B cell (primary cell): ENCODE data around the gene SAT2. TPM values are rescaled to one million over a fixed set of nuclear protein-coding genes. Genes with fewer than 3 reads are reported as not detected.

Experiments used
- ATAC-seq: fragments of 200-7000 bp; cut with Tn5 transposase; one replicate; pipeline ENCODE4 v1.10.0; 2021; ENCODE audit warnings: low read depth, mild to moderate bottlenecking, moderate number of reproducible peaks, moderate library complexity
- CTCF ChIA-PET: fragments of 350-600 bp; sonication (Branson Sonifier 250); formaldehyde crosslinking; loops from one replicate; lab custom pipeline; 2021; ENCODE audit warnings: antibody characterized with exemption, inconsistent platforms; lab: Charles Lee
- POLR2A ChIA-PET: fragments of 350-600 bp; sonication (Branson Sonifier 250); formaldehyde crosslinking; loops from one replicate; lab custom pipeline; 2021; ENCODE audit warnings: antibody characterized with exemption; lab: Charles Lee
- DNase-seq: peaks from one replicate; pipeline ENCODE4 v3.0.0; 2013
- H2AFZ ChIP-seq: 2 replicates; pipeline ENCODE4 v1.6.1; 2012; ENCODE audit warnings: mild to moderate bottlenecking, low read depth, low read length; ENCODE audit not compliant: insufficient read depth, poor library complexity, severe bottlenecking
- H3K27ac ChIP-seq, 2 donors: 1 replicate in 1 of 2; 2 replicates in 1 of 2; pipeline ENCODE4 v1.5.1; 2012 to 2013; ENCODE audit warnings: low read length in 2 of 2, mild to moderate bottlenecking in 2 of 2, moderate library complexity in 1 of 2
- H3K27me3 ChIP-seq, 4 experiments: fragments of 200-600 bp in 1 of 4; sonication (generic) in 1 of 4; replicated peaks in 1 of 4; 1 replicate in 2 of 4; 2 replicates in 2 of 4; pipeline versions ENCODE4 v1.6.1 to v1.7.0; 2013 to 2016; ENCODE audit warnings: low read length in 3 of 4, mild to moderate bottlenecking in 2 of 4, mixed read lengths in 1 of 4, moderate library complexity in 1 of 4; ENCODE audit not compliant: insufficient read depth in 4 of 4, control insufficient read depth in 3 of 4; ENCODE audit errors: control extremely low read depth in 1 of 4
- H3K36me3 ChIP-seq, 2 experiments: replicated peaks in 1 of 2; 1 replicate in 1 of 2; 2 replicates in 1 of 2; pipeline versions ENCODE4 v1.6.1 to v1.7.1; 2013; ENCODE audit warnings: low read length in 1 of 2; ENCODE audit not compliant: insufficient read depth in 2 of 2, control insufficient read depth in 1 of 2; ENCODE audit errors: control extremely low read depth in 1 of 2, extremely low read depth in 1 of 2
- H3K4me1 ChIP-seq, 2 donors: fragments of 200-600 bp in 1 of 2; sonication (generic) in 1 of 2; 1 replicate in 1 of 2; 2 replicates in 1 of 2; pipeline versions ENCODE4 v1.5.1 to v1.6.1; 2013 to 2017; ENCODE audit warnings: low read length in 2 of 2; ENCODE audit not compliant: control insufficient read depth in 2 of 2, insufficient read depth in 2 of 2
- H3K4me2 ChIP-seq: replicated peaks from 2 replicates; pipeline ENCODE3; 2012; ENCODE audit warnings: mild to moderate bottlenecking, low read depth, low read length; ENCODE audit not compliant: poor library complexity, severe bottlenecking
- H3K4me3 ChIP-seq, 5 experiments: fragments of 200-600 bp in 1 of 5; sonication (generic) in 1 of 5; 1 replicate in 3 of 5; 2 replicates in 2 of 5; pipeline versions ENCODE4 v1.5.1 to v1.7.0; 2011 to 2016; ENCODE audit warnings: low read length in 4 of 5, mild to moderate bottlenecking in 4 of 5, low read depth in 2 of 5, control low read depth in 1 of 5, moderate library complexity in 1 of 5; ENCODE audit not compliant: insufficient read depth in 1 of 5; ENCODE audit errors: control extremely low read depth in 1 of 5, extremely low read depth in 1 of 5
- H3K79me2 ChIP-seq: fragments of 200-600 bp; sonication (generic); one replicate; pipeline ENCODE4 v1.6.0; 2016; ENCODE audit warnings: low read length; ENCODE audit not compliant: control insufficient read depth, insufficient read depth
- H3K9ac ChIP-seq: fragments of 200-600 bp; sonication (generic); 2 replicates; pipeline ENCODE4 v1.6.1; 2017; ENCODE audit warnings: mild to moderate bottlenecking, low read length, moderate library complexity
- H3K9me3 ChIP-seq, 3 donors: one replicate each; pipeline versions ENCODE4 v1.6.1 to v1.7.1; 2013; ENCODE audit warnings: low read length in 2 of 3; ENCODE audit not compliant: control insufficient read depth in 2 of 3, insufficient read depth in 1 of 3; ENCODE audit errors: control extremely low read depth in 1 of 3
- H4K20me1 ChIP-seq: 2 replicates; pipeline ENCODE4 v1.6.0; 2012; ENCODE audit warnings: mild to moderate bottlenecking, low read length; ENCODE audit not compliant: insufficient read depth, control insufficient read depth, poor library complexity, severe bottlenecking
- H3K27ac Mint-ChIP-seq: one replicate; pipeline ENCODE4 v1.8.0; 2021; ENCODE audit warnings: mixed read lengths
- H3K27me3 Mint-ChIP-seq: one replicate; pipeline ENCODE4 v1.8.0; 2021; ENCODE audit warnings: mixed read lengths
- H3K4me1 Mint-ChIP-seq: one replicate; pipeline ENCODE4 v1.8.0; 2021; ENCODE audit warnings: mixed read lengths
- H3K4me3 Mint-ChIP-seq: one replicate; pipeline ENCODE4 v1.8.0; 2021; ENCODE audit warnings: mixed read lengths
- H3K9me3 Mint-ChIP-seq: one replicate; pipeline ENCODE4 v1.8.0; 2022; ENCODE audit warnings: mixed read lengths; ENCODE audit not compliant: insufficient read depth
- CTCF ChIP-seq: fragments of 200-600 bp; IDR thresholded peaks from one replicate; pipeline ENCODE4 v1.8.0; 2022; ENCODE audit warnings: antibody characterized with exemption, mild to moderate bottlenecking
- EZH2 ChIP-seq: IDR thresholded peaks from 2 replicates; pipeline ENCODE4 v1.6.1; 2012; ENCODE audit warnings: borderline replicate concordance, low read depth, mild to moderate bottlenecking, moderate library complexity, low read length; ENCODE audit not compliant: insufficient read depth, poor library complexity, severe bottlenecking
- WGBS: methylation state at CpG from one replicate; pipeline ENCODE4 v1.1.5; 2013; ENCODE audit warnings: missing lambda C conversion rate; ENCODE audit not compliant: insufficient coverage; 5-methylcytosine and 5-hydroxymethylcytosine counted together
- intact Hi-C: fragments of 100-400 bp; cut with micrococcal nuclease; formaldehyde crosslinking; loops from one replicate; pipeline ENCODE4 v1.10.0; 2022
- polyA plus RNA-seq: library from polyadenylated mRNA; depleted of rRNA; stranded (reverse); fragments of >200 nt; gene quantifications from 2 replicates; pipeline ENCODE4 v1.2.3, GENCODE V29; 2012
- total RNA-seq, 2 donors: library from RNA; stranded (reverse); fragments of 120-200 nt in 1 of 2; gene quantifications; 1 replicate in 1 of 2; 2 replicates in 1 of 2; pipeline versions ENCODE4 v1.2.3 to v1.2.4, GENCODE V29; 2013 to 2022

The SAT2 gene
- total and polyA plus RNA-seq, 2 donors (not counting 1 experiment from before 2014, with no cell fraction given), result 33.8 to 68.8 TPM

GRCh38 chr17:7587420-7588151 lies 40.0 kb downstream of the SAT2 start:
- Histone ChIP-seq H3K79me2 (peaks cover 30% of the 10 kb centered on the region), H3K9ac (no peak overlapping the region), H3K27ac (no peak overlapping the region), H3K27me3 (no peaks in the 10 kb centered on the region), H3K4me3 (no peak overlapping the region), H3K9me3 (no peaks in the 10 kb centered on the region), H3K4me2 (no peak overlapping the region), H3K36me3 (peaks cover 0 to 32% of the 10 kb centered on the region in 2 experiments), H2AFZ (no peak overlapping the region), H4K20me1 (no peaks in the 10 kb centered on the region), H3K4me1 (peaks cover 17 to 33% of the 10 kb centered on the region in 2 donors)
- H3K9me3 Mint-ChIP-seq, result no peaks in the 10 kb centered on the region
- 94% methylated on average over 6 of the region's 12 CpGs for WGBS
- DNase-seq (no peak), ATAC-seq (no peak)
- POLR2A ChIA-PET, result interaction anchor here (0.5 to 0.6 kb wide), 2 partner anchors 98 to 319 kb away, joined by 3 to 4 read pairs; no protein-coding TSS in a partner anchor
- no peaks in the 10 kb centered on the region for H3K27me3 Mint-ChIP-seq
- peaks cover 23% of the 10 kb centered on the region for H3K4me1 Mint-ChIP-seq
- H3K4me3 Mint-ChIP-seq, result no peak overlapping the region
- CTCF ChIA-PET, result interaction anchor here (0.6 to 7.9 kb wide), 9 partner anchors 11 to 542 kb away, joined by 3 to 111 read pairs (median 5); partner anchors contain the start of gene TMEM95
- H3K27ac Mint-ChIP-seq, result no peak overlapping the region
- no peak for TF ChIP-seq EZH2
- intact Hi-C loops, result loop anchor here (10.0 kb wide), 1 partner anchor 543 kb away; the partner anchor contains the start of gene SLC16A11

GRCh38 chr17:7586673-7587419 lies 40.8 kb downstream of the SAT2 start:
- ATAC-seq (no peak), DNase-seq (no peak)
- Mint-ChIP-seq H3K27ac (no peak overlapping the region), H3K27me3 (no peaks in the 10 kb centered on the region), H3K4me3 (no peak overlapping the region), H3K4me1 (peaks cover 30% of the 10 kb centered on the region), H3K9me3 (no peaks in the 10 kb centered on the region)
- TF ChIP-seq CTCF (no peak), EZH2 (no peak)
- WGBS, result 88% methylated on average over 6 of the region's 9 CpGs
- Histone ChIP-seq H3K36me3 (peaks cover 0 to 24% of the 10 kb centered on the region in 2 experiments), H3K4me1 (peaks cover 24 to 41% of the 10 kb centered on the region in 2 donors), H3K4me3 (no peak overlapping the region), H2AFZ (no peak overlapping the region), H3K79me2 (peaks cover 37% of the 10 kb centered on the region), H3K9ac (no peak overlapping the region), H3K27me3 (no peaks in the 10 kb centered on the region), H4K20me1 (no peaks in the 10 kb centered on the region), H3K9me3 (no peaks in the 10 kb centered on the region), H3K27ac (no peak overlapping the region), H3K4me2 (no peak overlapping the region)
- intact Hi-C loops, result loop anchor here (10.0 kb wide), 1 partner anchor 542 kb away; the partner anchor contains the start of gene SLC16A11
- ChIA-PET POLR2A (interaction anchor here (0.5 kb wide), 1 partner anchor 319 kb away, joined by 3 read pairs; no protein-coding TSS in a partner anchor), CTCF (interaction anchor here (0.6 to 7.9 kb wide), 11 partner anchors 11 to 541 kb away, joined by 3 to 111 read pairs (median 4); partner anchors contain the start of genes SENP3, TMEM95 and TNFSF13)
